Astrocyte of the spinal cord (primary cell): Measurements from ENCODE around the gene DNAJC5.

ENCODE experiments used
- DNase-seq: peaks from one replicate; pipeline ENCODE4 v3.0.0; 2011; ENCODE audit warnings: low read depth, low spot score
- H3K4me3 ChIP-seq: 2 replicates; pipeline ENCODE4 v1.5.1; 2011; ENCODE audit warnings: low read depth, mild to moderate bottlenecking, low read length, moderate library complexity
- in situ Hi-C: cut with HindIII; loops from 2 replicates; pipeline ENCODE4 v1.10.0; 2017; ENCODE audit warnings: low sequenced_read_pairs
- TF ChIP-seq, protein P1 (sequence below): IDR thresholded peaks from 2 replicates; pipeline ENCODE4 v1.5.1; 2012; ENCODE audit warnings: low read depth, mild to moderate bottlenecking, low read length, inconsistent platforms

The DNAJC5 gene

DNA sequence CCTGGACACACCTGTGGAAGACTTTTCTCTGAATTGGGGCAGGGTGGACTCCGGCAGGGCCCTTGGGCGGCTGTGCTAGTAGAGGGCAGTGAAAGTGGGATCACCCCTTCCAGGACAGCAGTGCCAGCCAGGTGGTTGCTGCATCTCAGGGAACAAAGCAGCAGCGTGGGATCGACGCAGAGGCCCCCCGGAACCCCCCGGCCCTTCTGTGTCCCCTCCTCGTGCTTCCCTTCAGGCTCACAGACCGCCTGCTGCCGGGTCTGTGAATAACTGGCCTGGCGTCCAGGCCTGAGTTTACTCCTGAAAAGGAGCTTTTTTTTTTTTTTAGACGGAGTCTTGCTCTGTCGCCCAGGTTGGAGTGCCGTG is 8.9 kb upstream of the DNAJC5 start:
- no peak for DNase-seq
- TF ChIP-seq, protein P1, sequence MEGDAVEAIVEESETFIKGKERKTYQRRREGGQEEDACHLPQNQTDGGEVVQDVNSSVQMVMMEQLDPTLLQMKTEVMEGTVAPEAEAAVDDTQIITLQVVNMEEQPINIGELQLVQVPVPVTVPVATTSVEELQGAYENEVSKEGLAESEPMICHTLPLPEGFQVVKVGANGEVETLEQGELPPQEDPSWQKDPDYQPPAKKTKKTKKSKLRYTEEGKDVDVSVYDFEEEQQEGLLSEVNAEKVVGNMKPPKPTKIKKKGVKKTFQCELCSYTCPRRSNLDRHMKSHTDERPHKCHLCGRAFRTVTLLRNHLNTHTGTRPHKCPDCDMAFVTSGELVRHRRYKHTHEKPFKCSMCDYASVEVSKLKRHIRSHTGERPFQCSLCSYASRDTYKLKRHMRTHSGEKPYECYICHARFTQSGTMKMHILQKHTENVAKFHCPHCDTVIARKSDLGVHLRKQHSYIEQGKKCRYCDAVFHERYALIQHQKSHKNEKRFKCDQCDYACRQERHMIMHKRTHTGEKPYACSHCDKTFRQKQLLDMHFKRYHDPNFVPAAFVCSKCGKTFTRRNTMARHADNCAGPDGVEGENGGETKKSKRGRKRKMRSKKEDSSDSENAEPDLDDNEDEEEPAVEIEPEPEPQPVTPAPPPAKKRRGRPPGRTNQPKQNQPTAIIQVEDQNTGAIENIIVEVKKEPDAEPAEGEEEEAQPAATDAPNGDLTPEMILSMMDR: no peak
- in situ Hi-C loops: no loop called here
- H3K4me3 ChIP-seq: no peak overlapping the region

DNA sequence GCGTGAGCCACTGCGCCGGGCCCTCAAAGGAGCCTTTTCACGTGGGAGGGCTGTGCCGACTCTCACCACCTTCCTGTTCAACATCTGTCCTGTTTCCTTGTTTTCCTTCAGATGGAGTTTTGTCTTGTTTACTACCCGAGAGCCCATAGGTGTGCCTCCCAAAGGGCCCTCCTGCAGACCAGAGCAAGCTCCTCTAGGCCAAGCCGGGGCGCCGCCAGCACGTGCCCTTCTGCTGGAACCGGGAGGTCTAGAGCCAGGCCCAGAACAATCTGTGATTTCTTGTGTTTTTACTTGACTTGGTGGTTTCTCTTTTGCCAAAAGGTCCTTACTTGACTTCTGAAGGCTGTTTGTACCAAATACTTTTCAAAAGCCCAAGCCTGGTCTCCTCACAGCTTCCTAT is 8.0 kb upstream of the DNAJC5 start:
- no peak for DNase-seq
- in situ Hi-C loops: no loop called here
- TF ChIP-seq, protein P1: no peak

DNA sequence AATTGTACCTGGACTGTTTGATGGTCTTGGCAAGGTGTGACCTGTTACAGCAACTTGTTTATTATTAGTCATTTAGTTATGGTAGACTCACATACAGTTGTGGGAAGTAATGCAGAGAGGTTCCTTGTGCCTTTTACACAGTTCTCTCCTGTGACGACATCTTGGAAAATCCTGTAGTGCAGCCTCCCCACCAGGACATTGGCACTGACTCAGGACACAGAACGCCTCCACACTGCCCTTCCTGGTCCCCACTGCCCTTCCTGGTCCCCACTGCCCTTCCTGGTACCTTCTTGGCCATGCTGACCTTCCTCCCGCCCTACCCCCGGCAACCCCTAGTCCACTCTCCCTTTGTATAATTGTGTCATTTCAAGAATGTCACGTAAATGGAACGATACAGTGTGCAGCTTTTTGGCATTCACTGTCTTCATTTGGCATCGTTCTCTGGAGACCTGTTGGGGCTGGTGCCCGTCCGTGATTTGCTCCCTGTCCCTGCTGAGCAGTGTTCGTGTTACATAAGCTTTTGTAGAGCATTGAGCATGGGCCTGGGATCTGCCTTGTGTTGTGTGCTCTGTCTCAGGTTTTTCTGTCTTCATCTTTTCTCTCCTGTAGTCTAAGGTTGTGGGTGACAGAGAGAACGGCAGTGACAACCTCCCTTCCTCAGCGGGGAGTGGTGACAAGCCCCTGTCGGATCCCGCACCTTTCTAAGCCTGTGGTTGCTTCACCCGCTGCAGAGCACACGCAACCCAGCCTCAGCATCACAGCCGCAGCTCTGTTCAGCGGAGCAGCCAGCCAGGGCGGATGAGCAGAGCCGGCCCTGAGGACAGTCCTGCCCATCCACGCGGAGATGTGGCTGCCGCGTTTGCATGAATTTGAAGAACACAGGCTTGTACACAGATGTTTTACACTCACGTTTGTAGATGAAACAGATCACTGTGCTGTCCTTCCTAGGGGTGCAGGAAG is 5.4 kb upstream of the DNAJC5 start:
- no peak overlapping the region for H3K4me3 ChIP-seq
- in situ Hi-C loops: no loop called here
- TF ChIP-seq, protein P1: no peak
- no peak for DNase-seq

More for the DNA sequence above, 8.0 kb upstream of the DNAJC5 start:
- H3K4me3 ChIP-seq: no peak overlapping the region

DNA sequence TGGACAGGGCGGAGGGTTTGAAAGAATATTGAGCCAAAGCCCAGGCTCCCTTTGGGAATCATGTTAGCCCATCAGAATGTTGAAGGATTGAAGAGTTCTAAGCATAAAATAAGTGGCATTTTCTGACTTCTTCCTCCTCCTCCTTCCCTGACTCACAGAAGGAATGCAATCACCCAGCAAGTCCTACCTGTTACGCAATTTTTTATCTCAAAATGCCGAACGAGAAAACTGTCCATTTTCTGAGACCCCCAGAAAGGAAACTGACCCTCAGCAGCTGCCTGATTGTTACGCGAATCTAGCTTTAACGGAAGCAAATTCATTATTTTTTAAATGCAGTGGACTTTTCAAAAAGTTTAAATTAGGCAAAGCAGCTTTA is 4.7 kb upstream of the DNAJC5 start:
- in situ Hi-C loops: no loop called here
- no peak for DNase-seq
- H3K4me3 ChIP-seq: no peak overlapping the region
- TF ChIP-seq, protein P1: no peak

DNA sequence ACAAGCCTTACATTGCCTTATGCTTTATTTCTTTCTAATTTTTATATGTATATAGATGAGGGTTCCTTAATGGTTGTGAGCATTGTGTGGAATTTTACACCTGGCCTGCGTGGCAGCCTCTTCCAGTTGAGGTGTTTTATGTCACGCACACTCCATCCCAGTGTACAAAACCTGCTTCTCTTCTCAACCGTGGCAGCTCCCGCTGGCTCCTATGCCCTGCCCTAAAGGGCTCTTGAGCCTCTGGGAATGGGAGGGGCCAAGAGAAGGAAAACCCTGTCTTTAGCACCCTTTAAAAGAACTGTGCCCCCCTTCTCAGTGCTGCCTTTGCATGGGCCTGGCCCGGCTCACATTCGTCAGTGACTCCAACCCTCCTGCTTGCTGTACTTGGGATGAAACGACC is 4.3 kb upstream of the DNAJC5 start:
- H3K4me3 ChIP-seq: no peak overlapping the region
- DNase-seq: no peak
- in situ Hi-C loops: no loop called here
- TF ChIP-seq, protein P1: no peak

DNA sequence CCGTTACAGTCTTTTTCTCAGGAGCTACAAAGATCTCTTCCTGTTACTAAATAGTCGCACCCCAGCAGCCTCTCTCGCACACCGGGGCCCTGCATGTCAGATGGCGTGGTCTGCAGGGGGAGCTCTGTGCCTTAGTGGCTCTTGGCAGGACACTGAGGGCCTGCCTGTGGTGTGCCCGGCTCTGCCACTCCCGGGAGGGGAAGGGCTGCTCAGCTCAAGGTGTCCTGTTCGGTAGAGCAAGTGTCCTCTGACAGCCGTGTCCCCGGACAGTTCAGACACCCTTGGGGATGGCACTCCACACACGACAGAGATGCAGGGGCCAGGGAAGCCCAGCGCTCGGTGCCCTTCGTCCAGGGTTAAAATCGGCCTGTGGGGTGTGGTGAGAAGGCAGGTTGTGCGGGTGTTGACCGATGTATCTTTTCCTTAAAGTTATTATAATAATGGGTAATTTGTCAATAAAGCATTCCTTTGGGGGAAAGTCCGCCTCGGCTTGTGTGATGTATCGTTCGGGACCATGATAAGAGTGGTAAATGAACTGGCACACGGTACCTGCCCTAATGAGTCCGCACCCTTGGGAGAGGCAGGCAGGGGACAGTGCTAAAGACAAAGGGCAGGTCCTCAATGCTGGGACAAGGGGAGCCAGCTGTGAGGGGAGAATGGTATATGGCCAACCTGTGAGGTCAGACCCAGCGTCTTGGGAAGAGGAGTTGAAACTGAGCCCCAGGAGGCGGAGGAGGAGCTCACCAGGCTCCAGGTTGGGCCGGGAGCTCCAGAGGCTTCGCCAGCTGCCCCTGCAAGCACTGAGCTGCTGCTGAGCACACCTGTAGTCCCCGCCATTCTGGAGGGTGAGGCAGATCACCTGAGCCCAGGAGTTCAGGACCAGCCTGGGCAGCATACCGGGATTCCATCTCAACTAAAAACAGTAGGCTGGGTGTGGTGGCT is 3.6 kb upstream of the DNAJC5 start:
- DNase-seq: no peak
- no peak overlapping the region for H3K4me3 ChIP-seq
- TF ChIP-seq, protein P1: peak; percentile 9
- in situ Hi-C loops: no loop called here
